Fibroblast of lung (primary cell): ENCODE measurements around the gene NHS.

Source experiments
- CTCF ChIP-seq, 2 donors: IDR thresholded peaks in 1 of 2; conservative IDR thresholded peaks in 1 of 2; 1 replicate in 1 of 2; 2 replicates in 1 of 2; pipeline ENCODE4 v1.5.1; 2011 to 2012; ENCODE audit warnings: low read length in 2 of 2, control low read depth in 1 of 2, inconsistent platforms in 1 of 2, low read depth in 1 of 2, mild to moderate bottlenecking in 1 of 2
- EZH2 ChIP-seq: IDR thresholded peaks from 2 replicates; pipeline ENCODE4 v1.5.1; 2012; ENCODE audit warnings: low read length, control low read depth, mild to moderate bottlenecking; ENCODE audit errors: missing control alignments

- TF ChIP-seq CTCF (conservative IDR thresholded peaks at IDR 0.05 in 1 of 2, IDR thresholded peaks at IDR 0.05 in 1 of 2; ENCODE audit: low read depth in 1 of 2, low read length in 2 of 2): no peak
- no peak for TF ChIP-seq EZH2
These were observed 74.9 kb downstream of the NHS start for GRCh38 chrX:17449866-17450265.
